A549 (cell line): ENCODE data around the gene RMI1. TPM values are rescaled to one million over a fixed set of nuclear protein-coding genes. Genes with fewer than 3 reads are reported as not detected.

Experiments used
- ATAC-seq, 2 experiments: fragments of 200-7000 bp in 1 of 2; fragments of >200 bp in 1 of 2; cut with Nextera tagmentation in 1 of 2; cut with Tn5 transposase in 1 of 2; 3 replicates each; pipeline versions ENCODE4 v1.8.0 to v1.9.1; 2018 to 2020; ENCODE audit warnings: mild to moderate bottlenecking in 1 of 2, moderate library complexity in 1 of 2
- CTCF ChIA-PET: fragments of 300-600 bp; sonication (Branson Sonifier 250); formaldehyde crosslinking; extraction: SDS; loops from one replicate; lab custom pipeline; 2021; ENCODE audit warnings: antibody characterized with exemption, inconsistent platforms; lab: Yijun Ruan, JAX
- POLR2A ChIA-PET: fragments of 350-600 bp; formaldehyde crosslinking; extraction: SDS; loops from one replicate; lab custom pipeline; 2021; ENCODE audit warnings: antibody characterized with exemption, inconsistent platforms; lab: Yijun Ruan, JAX
- DNase-seq, 2 experiments: peaks; one replicate each; pipeline versions ENCODE4 v3.0.0 to v3.0.0-alpha.2; 2011 to 2016; ENCODE audit warnings: low read depth in 1 of 2, low spot score in 1 of 2
- FAIRE-seq: peaks from 2 replicates; lab custom pipeline; 2011; peaks lifted over from hg19 to GRCh38; lab: Jason Lieb, UNC
- H3K27ac ChIP-seq, 2 experiments: fragments of >200 bp; sonication (Bioruptor Twin); formaldehyde crosslinking; 3 replicates each; pipeline ENCODE4 v1.5.1; 2016 to 2017
- H3K4me1 ChIP-seq: fragments of >200 bp; sonication (Bioruptor Twin); formaldehyde crosslinking; 3 replicates; pipeline ENCODE4 v1.6.1; 2016
- H3K4me2 ChIP-seq: fragments of >200 bp; sonication (Bioruptor Twin); formaldehyde crosslinking; 3 replicates; pipeline ENCODE4 v1.6.1; 2016
- H3K4me3 ChIP-seq: fragments of >200 bp; sonication (Bioruptor Twin); formaldehyde crosslinking; 3 replicates; pipeline ENCODE4 v1.5.1; 2016
- H3K9me3 ChIP-seq: fragments of >200 bp; sonication (Bioruptor Twin); formaldehyde crosslinking; 3 replicates; pipeline ENCODE4 v1.6.1; 2016
- BHLHE40 ChIP-seq: IDR thresholded peaks from 2 replicates; pipeline ENCODE4 v1.6.1; 2012; ENCODE audit warnings: low read depth, low read length, inconsistent platforms
- CBX2 ChIP-seq: fragments of 200-600 bp; sonication (generic); IDR thresholded peaks from 2 replicates; pipeline ENCODE4 v1.6.1; 2016; ENCODE audit warnings: low read depth, mild to moderate bottlenecking, borderline replicate concordance
- CBX8 ChIP-seq: fragments of 200-600 bp; sonication (generic); IDR thresholded peaks from 2 replicates; pipeline ENCODE4 v1.6.1; 2016
- CEBPB ChIP-seq, 2 experiments: fragments of >200 bp in 1 of 2; sonication (Bioruptor Twin) in 1 of 2; formaldehyde crosslinking in 1 of 2; IDR thresholded peaks; 2 replicates each; pipeline ENCODE4 v1.6.1; 2012 to 2016
- EP300 ChIP-seq, 2 experiments: fragments of >200 bp; sonication (Bioruptor Twin); formaldehyde crosslinking; IDR thresholded peaks; 2 replicates in 1 of 2; 3 replicates in 1 of 2; pipeline ENCODE4 v1.6.1; 2016 to 2017
- GATA3 ChIP-seq: IDR thresholded peaks from 2 replicates; pipeline ENCODE4 v1.6.1; 2012; ENCODE audit warnings: borderline replicate concordance
- HEYL ChIP-seq: fragments of 250-450 bp; sonication (Bioruptor Pico); IDR thresholded peaks from 2 replicates; pipeline ENCODE4 v1.8.0; 2021; ENCODE audit warnings: mild to moderate bottlenecking, moderate library complexity
- HOXA7 ChIP-seq: fragments of 250-450 bp; sonication (Bioruptor Pico); IDR thresholded peaks from 2 replicates; pipeline ENCODE4 v1.5.0; 2020; ENCODE audit warnings: mild to moderate bottlenecking, moderate library complexity
- HOXB13 ChIP-seq: fragments of 250-450 bp; sonication (Bioruptor Pico); IDR thresholded peaks from 2 replicates; pipeline ENCODE4 v1.5.0; 2020; ENCODE audit warnings: low read depth, mild to moderate bottlenecking, moderate library complexity
- HOXB5 ChIP-seq: fragments of 250-450 bp; sonication (Bioruptor Pico); IDR thresholded peaks from 2 replicates; pipeline ENCODE4 v1.5.0; 2020; ENCODE audit warnings: mild to moderate bottlenecking, moderate library complexity
- JUNB ChIP-seq: fragments of >200 bp; sonication (Bioruptor Twin); formaldehyde crosslinking; IDR thresholded peaks from 2 replicates; pipeline ENCODE4 v1.6.1; 2016
- KDM5A ChIP-seq: fragments of 200-600 bp; sonication (generic); IDR thresholded peaks from 2 replicates; pipeline ENCODE4 v1.6.1; 2016; ENCODE audit warnings: antibody characterized with exemption, mild to moderate bottlenecking
- MAFK ChIP-seq: fragments of 450-650 bp; IDR thresholded peaks from 2 replicates; pipeline ENCODE4 v1.6.1; 2014; ENCODE audit not compliant: partially characterized antibody
- MYC ChIP-seq: IDR thresholded peaks from 2 replicates; pipeline ENCODE4 v1.6.1; 2012; ENCODE audit warnings: mild to moderate bottlenecking, inconsistent platforms, low read length, improper control_type of control experiment, borderline replicate concordance
- PHF8 ChIP-seq: fragments of 200-600 bp; sonication (generic); IDR thresholded peaks from 2 replicates; pipeline ENCODE4 v1.6.1; 2016; ENCODE audit warnings: low read depth, mild to moderate bottlenecking, antibody characterized with exemption, moderate library complexity, borderline replicate concordance
- POLR2AphosphoS2 ChIP-seq: conservative IDR thresholded peaks from 2 replicates; pipeline ENCODE4 v1.6.1; 2012; ENCODE audit warnings: low read length, improper control_type of control experiment, inconsistent platforms
- RFX5 ChIP-seq: fragments of 450-650 bp; IDR thresholded peaks from 2 replicates; pipeline ENCODE4 v1.7.1; 2014; ENCODE audit warnings: antibody characterized with exemption, mild to moderate bottlenecking, moderate library complexity
- SMC3 ChIP-seq: fragments of >200 bp; sonication (Bioruptor Twin); formaldehyde crosslinking; IDR thresholded peaks from 3 replicates; pipeline ENCODE4 v1.6.1; 2018; ENCODE audit warnings: inconsistent platforms
- SREBF2 ChIP-seq: fragments of 450-650 bp; IDR thresholded peaks from 2 replicates; pipeline ENCODE4 v1.6.1; 2014; ENCODE audit warnings: mild to moderate bottlenecking, moderate library complexity
- TFCP2L1 ChIP-seq: fragments of 250-450 bp; sonication (Bioruptor Pico); IDR thresholded peaks from 2 replicates; pipeline ENCODE4 v1.5.0; 2021; ENCODE audit warnings: mild to moderate bottlenecking
- ZNF302 ChIP-seq: fragments of 250-450 bp; sonication (Bioruptor Pico); IDR thresholded peaks from 2 replicates; pipeline ENCODE4 v1.9.0; 2021; ENCODE audit warnings: inconsistent platforms, mild to moderate bottlenecking, moderate library complexity
- ZSCAN20 ChIP-seq: fragments of 250-450 bp; sonication (Bioruptor Pico); IDR thresholded peaks from 2 replicates; pipeline ENCODE4 v1.8.0; 2022; ENCODE audit warnings: mild to moderate bottlenecking, moderate library complexity
- WGBS: methylation state at CpG from one replicate; pipeline ENCODE4 v1.1.6; 2017; ENCODE audit errors: missing lambda C conversion rate; 5-methylcytosine and 5-hydroxymethylcytosine counted together
- polyA plus RNA-seq, 4 experiments: library from polyadenylated mRNA; depleted of rRNA in 3 of 4; stranded (reverse); fragments of >200 nt; fragmentation: RNase III in 1 of 4; extraction: RNeasy Plus Mini Kit Qiagen cat#74134 plus additional on column Dnase treatment in 1 of 4; gene quantifications; 2 replicates in 3 of 4; 3 replicates in 1 of 4; pipeline ENCODE4 v1.2.3, GENCODE V29; 2011 to 2017
- TF ChIP-seq, protein P1 (sequence below): IDR thresholded peaks from 2 replicates; pipeline ENCODE4 v1.6.1; 2012
- TF ChIP-seq, protein P2 (sequence below): fragments of >200 bp; sonication (Bioruptor Twin); formaldehyde crosslinking; IDR thresholded peaks from 3 replicates; pipeline ENCODE4 v1.5.1; 2016
- TF ChIP-seq, protein P3 (sequence below): fragments of >200 bp; sonication (Bioruptor Twin); formaldehyde crosslinking; IDR thresholded peaks from 3 replicates; pipeline ENCODE4 v1.6.1; 2016
- TF ChIP-seq, protein P4 (sequence below): IDR thresholded peaks from 2 replicates; pipeline ENCODE4 v1.6.1; 2012; ENCODE audit warnings: low read depth, borderline replicate concordance
- TF ChIP-seq, protein P5 (sequence below): fragments of 150-350 bp; IDR thresholded peaks from 2 replicates; pipeline ENCODE4 v1.6.1; 2014; ENCODE audit warnings: low read depth, mild to moderate bottlenecking, low read length
- TF ChIP-seq, protein P6 (sequence below): fragments of 200-600 bp; sonication (generic); IDR thresholded peaks from 2 replicates; pipeline ENCODE4 v1.6.1; 2016; ENCODE audit warnings: antibody characterized with exemption, mild to moderate bottlenecking, moderate library complexity
- TF ChIP-seq, protein P7 (sequence below): fragments of 250-450 bp; sonication (Bioruptor Pico); IDR thresholded peaks from 2 replicates; pipeline ENCODE4 v1.5.0; 2020; ENCODE audit warnings: low read depth, mild to moderate bottlenecking, moderate library complexity
- TF ChIP-seq, protein P8 (sequence below): IDR thresholded peaks from 2 replicates; pipeline ENCODE4 v1.6.1; 2012

Gene RMI1
- polyA plus RNA-seq, 2 of the 4 experiments (the other 2 are of a cell fraction): 7.4 to 15.2 TPM

DNA sequence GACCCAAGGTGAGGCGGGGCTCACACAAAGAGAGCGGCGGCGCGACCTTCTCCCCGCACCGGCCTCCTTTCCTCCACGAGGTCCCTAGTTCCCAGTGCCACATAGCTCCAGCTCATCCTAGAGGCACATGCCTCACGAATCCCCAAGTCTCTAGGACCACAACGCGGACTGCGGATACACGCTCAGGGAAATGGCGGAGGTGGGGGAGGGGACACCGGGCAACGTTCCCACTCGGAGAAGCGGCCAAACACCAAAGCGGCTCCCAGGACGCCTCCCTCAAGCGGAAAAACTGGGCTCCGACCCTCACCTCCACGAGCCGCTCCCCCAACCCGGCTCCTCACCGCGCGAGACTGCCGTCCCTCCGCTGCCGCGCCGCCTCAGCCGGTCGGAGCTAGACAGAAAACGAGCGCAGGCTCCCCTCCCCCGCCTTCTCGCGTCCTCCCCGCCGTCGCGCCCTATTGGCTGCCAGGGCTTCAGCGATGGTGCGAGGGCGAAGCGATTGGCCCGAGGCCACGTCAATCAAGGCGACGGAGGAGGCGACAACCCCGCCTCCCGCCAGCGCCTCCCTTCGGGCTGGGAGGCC, 702 bp upstream of the RMI1 start, which contains the start of gene HNRNPK:
Gene HNRNPK (minus strand): TSS at position 404 of the 583 bp plus-strand sequence. CDS start 1,963 bp downstream, outside the sequence.
- ChIA-PET CTCF (interaction anchor here (1.2 to 1.8 kb wide), 4 partner anchors 12 to 281 kb away, joined by 3 to 8 read pairs (median 4); no protein-coding TSS in a partner anchor), POLR2A (interaction anchor here (1.1 to 2.8 kb wide), 11 partner anchors 9 to 281 kb away, joined by 3 to 29 read pairs (median 6); partner anchors contain the start of gene KIF27)
- no peaks in the 10 kb centered on the region for H3K9me3 ChIP-seq
- H3K4me1 ChIP-seq: peaks cover 39% of the 10 kb centered on the region
- peak; percentile 98 to 99 for DNase-seq
- no peak for FAIRE-seq
- ATAC-seq: peak; percentile 85 to 89
- 0% methylated on average over 27 of the region's 57 CpGs for WGBS
- peak within 1 kb of the TSS; percentile 100 for H3K27ac ChIP-seq
- peak within 1 kb of the TSS; percentile 94 for H3K4me3 ChIP-seq
- peak within 1 kb of the TSS; percentile 87 for H3K4me2 ChIP-seq
- TF ChIP-seq, protein P1, sequence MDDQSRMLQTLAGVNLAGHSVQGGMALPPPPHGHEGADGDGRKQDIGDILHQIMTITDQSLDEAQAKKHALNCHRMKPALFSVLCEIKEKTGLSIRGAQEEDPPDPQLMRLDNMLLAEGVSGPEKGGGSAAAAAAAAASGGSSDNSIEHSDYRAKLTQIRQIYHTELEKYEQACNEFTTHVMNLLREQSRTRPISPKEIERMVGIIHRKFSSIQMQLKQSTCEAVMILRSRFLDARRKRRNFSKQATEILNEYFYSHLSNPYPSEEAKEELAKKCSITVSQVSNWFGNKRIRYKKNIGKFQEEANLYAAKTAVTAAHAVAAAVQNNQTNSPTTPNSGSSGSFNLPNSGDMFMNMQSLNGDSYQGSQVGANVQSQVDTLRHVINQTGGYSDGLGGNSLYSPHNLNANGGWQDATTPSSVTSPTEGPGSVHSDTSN: peak; percentile 98
- TF ChIP-seq GATA3 (no peak), PHF8 (no peak), MAFK (no peak), HOXB13 (CRISPR knock-in tag) (no peak), POLR2AphosphoS2 (peak; percentile 71; the same call in 1 of the 2 replicates), HOXB5 (CRISPR knock-in tag) (0 out of 2 replicates have a peak, but pooled peaks have one; percentile 26), SMC3 (no peak), JUNB (no peak), CBX2 (no peak), TFCP2L1 (CRISPR knock-in tag) (peak; percentile 63; the same call in 1 of the 2 replicates), HOXA7 (no peak), SREBF2 (no peak), RFX5 (no peak), CBX8 (no peak), BHLHE40 (no peak), KDM5A (no peak), HEYL (no peak), EP300 (IDR thresholded peaks at IDR 0.05) (no peak; a peak in 1 of 5 replicates), ZSCAN20 (CRISPR knock-in tag) (no peak), CEBPB (IDR thresholded peaks at IDR 0.05) (no peak), ZNF302 (CRISPR knock-in tag) (no peak), MYC (peak; percentile 26)
- TF ChIP-seq, protein P2, sequence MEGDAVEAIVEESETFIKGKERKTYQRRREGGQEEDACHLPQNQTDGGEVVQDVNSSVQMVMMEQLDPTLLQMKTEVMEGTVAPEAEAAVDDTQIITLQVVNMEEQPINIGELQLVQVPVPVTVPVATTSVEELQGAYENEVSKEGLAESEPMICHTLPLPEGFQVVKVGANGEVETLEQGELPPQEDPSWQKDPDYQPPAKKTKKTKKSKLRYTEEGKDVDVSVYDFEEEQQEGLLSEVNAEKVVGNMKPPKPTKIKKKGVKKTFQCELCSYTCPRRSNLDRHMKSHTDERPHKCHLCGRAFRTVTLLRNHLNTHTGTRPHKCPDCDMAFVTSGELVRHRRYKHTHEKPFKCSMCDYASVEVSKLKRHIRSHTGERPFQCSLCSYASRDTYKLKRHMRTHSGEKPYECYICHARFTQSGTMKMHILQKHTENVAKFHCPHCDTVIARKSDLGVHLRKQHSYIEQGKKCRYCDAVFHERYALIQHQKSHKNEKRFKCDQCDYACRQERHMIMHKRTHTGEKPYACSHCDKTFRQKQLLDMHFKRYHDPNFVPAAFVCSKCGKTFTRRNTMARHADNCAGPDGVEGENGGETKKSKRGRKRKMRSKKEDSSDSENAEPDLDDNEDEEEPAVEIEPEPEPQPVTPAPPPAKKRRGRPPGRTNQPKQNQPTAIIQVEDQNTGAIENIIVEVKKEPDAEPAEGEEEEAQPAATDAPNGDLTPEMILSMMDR: no peak
- TF ChIP-seq, protein P3, sequence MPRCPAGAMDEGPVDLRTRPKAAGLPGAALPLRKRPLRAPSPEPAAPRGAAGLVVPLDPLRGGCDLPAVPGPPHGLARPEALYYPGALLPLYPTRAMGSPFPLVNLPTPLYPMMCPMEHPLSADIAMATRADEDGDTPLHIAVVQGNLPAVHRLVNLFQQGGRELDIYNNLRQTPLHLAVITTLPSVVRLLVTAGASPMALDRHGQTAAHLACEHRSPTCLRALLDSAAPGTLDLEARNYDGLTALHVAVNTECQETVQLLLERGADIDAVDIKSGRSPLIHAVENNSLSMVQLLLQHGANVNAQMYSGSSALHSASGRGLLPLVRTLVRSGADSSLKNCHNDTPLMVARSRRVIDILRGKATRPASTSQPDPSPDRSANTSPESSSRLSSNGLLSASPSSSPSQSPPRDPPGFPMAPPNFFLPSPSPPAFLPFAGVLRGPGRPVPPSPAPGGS: peak; percentile 56; the same call in 1 of the 3 replicates
- TF ChIP-seq, protein P4, sequence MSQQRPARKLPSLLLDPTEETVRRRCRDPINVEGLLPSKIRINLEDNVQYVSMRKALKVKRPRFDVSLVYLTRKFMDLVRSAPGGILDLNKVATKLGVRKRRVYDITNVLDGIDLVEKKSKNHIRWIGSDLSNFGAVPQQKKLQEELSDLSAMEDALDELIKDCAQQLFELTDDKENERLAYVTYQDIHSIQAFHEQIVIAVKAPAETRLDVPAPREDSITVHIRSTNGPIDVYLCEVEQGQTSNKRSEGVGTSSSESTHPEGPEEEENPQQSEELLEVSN: no peak
- TF ChIP-seq, protein P5, sequence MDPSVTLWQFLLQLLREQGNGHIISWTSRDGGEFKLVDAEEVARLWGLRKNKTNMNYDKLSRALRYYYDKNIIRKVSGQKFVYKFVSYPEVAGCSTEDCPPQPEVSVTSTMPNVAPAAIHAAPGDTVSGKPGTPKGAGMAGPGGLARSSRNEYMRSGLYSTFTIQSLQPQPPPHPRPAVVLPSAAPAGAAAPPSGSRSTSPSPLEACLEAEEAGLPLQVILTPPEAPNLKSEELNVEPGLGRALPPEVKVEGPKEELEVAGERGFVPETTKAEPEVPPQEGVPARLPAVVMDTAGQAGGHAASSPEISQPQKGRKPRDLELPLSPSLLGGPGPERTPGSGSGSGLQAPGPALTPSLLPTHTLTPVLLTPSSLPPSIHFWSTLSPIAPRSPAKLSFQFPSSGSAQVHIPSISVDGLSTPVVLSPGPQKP: no peak
- TF ChIP-seq, protein P6, sequence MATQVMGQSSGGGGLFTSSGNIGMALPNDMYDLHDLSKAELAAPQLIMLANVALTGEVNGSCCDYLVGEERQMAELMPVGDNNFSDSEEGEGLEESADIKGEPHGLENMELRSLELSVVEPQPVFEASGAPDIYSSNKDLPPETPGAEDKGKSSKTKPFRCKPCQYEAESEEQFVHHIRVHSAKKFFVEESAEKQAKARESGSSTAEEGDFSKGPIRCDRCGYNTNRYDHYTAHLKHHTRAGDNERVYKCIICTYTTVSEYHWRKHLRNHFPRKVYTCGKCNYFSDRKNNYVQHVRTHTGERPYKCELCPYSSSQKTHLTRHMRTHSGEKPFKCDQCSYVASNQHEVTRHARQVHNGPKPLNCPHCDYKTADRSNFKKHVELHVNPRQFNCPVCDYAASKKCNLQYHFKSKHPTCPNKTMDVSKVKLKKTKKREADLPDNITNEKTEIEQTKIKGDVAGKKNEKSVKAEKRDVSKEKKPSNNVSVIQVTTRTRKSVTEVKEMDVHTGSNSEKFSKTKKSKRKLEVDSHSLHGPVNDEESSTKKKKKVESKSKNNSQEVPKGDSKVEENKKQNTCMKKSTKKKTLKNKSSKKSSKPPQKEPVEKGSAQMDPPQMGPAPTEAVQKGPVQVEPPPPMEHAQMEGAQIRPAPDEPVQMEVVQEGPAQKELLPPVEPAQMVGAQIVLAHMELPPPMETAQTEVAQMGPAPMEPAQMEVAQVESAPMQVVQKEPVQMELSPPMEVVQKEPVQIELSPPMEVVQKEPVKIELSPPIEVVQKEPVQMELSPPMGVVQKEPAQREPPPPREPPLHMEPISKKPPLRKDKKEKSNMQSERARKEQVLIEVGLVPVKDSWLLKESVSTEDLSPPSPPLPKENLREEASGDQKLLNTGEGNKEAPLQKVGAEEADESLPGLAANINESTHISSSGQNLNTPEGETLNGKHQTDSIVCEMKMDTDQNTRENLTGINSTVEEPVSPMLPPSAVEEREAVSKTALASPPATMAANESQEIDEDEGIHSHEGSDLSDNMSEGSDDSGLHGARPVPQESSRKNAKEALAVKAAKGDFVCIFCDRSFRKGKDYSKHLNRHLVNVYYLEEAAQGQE: no peak
- TF ChIP-seq, protein P7, sequence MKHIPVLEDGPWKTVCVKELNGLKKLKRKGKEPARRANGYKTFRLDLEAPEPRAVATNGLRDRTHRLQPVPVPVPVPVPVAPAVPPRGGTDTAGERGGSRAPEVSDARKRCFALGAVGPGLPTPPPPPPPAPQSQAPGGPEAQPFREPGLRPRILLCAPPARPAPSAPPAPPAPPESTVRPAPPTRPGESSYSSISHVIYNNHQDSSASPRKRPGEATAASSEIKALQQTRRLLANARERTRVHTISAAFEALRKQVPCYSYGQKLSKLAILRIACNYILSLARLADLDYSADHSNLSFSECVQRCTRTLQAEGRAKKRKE (CRISPR knock-in tag): no peak
- TF ChIP-seq, protein P8, sequence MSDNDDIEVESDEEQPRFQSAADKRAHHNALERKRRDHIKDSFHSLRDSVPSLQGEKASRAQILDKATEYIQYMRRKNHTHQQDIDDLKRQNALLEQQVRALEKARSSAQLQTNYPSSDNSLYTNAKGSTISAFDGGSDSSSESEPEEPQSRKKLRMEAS: peak; percentile 81
